ENCODE results near the gene MAP3K10.

Gene MAP3K10

DNA sequence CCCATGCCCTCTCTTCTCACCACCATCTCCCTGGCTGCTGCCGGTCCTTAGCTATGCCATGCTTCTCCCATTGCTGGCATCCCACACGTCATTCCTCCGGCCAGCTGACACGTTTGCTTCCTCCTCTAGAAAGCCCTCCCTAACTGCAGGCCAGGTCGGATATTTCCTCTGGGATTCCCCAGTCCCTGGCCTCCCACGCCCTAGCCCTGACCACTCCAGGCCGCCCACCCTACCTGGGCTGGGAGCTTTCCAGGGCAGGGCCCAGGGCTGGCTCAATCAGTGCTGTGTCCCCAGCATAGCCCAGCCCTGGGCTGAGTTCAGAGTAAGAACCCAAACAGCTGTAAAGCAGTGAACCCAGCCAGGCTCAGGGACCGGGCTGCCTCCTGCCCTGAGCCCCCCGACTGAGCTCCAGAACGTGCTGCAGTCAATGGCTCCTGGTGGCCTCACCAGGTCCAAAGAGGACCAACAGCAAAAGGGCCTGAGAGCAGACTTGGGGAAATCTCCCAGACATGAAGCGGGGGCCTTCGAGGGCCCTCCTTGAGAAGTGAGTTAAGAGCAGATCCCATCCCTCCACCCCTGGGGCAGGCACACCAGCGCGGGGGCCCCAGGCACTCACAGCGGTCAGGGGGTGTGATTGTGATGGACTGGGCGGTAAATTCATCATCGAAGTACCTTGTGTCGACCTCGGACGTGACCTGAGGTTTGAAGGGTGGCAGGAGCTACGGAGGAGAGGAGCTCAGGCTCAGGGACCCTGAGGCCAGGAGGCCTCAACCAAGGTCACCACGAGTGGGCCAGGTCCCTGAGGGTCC, 43.4 kb downstream of the MAP3K10 start:
- no peak for DNase-seq

DNA sequence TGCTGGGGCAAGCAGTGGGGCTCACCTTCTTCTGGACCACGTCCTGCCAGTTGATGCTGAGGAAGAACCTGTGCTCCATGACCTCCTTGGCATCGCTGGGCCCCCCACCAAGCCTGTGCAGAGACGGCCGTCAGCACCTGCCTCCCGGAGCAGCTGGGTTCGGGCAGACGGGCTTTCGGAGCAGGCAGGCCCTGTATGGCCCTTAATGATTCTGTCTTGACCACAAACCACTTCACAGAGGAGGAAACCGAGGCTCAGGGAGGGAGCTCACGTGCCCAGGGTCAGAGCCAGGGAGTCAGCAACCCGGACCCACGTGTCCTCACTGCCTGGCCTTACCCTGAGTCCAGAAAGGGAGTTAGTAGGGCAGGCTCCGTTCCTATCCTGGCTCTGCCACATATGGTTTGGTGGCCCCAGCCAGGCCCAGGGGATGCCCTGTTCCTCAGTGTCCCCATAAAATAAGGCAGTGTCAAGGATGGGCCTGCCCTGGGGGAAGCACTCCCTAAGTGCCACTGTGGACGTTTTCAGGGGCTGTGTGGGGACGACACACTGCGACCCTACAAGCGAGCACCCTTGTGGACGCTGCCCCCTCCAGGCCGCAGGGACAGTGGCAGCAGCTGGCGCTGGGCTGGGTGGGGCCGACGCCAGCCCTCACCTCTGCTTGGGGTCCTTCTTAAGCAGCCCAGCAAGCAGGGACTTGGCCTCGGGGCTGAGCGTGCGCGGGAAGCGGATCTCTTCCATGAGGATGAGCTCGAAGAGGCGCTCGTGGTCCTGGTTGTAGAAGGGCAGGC, 44.2 kb downstream of the MAP3K10 start:
- no peak for DNase-seq

GRCh38 chr19:40236026-40236355, 44.8 kb downstream of the MAP3K10 start:
- DNase-seq, result no peak

- no peak for DNase-seq
Measured at GRCh38 chr19:40236366-40236765, 45.1 kb downstream of the MAP3K10 start.

DNA sequence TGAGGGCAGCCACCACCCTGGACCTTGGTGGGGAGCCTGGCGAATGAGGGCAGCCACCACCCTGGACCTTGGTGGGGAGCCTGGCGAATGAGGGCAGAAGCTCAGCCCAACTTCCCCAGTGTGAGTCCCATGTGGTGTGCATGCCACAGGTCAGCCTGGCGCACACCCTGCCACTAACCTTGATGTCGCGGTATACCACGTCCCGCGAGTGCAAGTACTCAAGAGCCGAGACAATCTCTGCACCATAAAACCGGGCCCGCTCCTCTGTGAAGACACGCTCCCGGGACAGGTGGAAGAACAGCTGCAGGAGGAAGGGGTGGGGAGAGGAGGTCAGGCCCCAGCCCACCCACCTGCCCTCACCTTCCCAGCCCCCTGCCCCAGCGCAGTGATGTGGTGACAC, 46.6 kb downstream of the MAP3K10 start:
- DNase-seq, result no peak

DNA sequence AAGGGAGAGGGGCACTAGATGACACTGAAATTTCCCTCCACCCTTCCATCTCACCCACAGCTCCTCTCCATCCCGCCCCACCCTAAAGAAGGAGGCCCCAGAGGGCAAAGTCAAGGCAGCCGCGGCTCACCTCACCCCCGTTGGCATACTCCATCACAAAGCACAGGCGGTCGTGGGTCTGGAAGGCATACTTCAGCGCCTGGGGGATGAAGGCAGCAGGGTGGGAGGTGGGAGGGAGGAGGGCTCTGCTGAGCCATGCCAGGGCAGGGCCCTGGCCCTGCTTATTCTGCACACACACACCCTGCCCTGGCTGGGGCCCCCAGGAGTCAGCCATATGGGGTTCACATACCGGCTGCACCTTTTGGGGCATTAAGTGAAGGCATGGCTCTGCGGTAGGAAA, 47.5 kb downstream of the MAP3K10 start:
- no peak for DNase-seq

GRCh38 chr19:40239415-40240226, 48.4 kb downstream of the MAP3K10 start:
- no peak for DNase-seq

- DNase-seq, result no peak
Measured at GRCh38 chr19:40240332-40240731, 49.1 kb downstream of the MAP3K10 start.

- no peak for DNase-seq
Measured at GRCh38 chr19:40241125-40241808, 50.0 kb downstream of the MAP3K10 start.

DNA sequence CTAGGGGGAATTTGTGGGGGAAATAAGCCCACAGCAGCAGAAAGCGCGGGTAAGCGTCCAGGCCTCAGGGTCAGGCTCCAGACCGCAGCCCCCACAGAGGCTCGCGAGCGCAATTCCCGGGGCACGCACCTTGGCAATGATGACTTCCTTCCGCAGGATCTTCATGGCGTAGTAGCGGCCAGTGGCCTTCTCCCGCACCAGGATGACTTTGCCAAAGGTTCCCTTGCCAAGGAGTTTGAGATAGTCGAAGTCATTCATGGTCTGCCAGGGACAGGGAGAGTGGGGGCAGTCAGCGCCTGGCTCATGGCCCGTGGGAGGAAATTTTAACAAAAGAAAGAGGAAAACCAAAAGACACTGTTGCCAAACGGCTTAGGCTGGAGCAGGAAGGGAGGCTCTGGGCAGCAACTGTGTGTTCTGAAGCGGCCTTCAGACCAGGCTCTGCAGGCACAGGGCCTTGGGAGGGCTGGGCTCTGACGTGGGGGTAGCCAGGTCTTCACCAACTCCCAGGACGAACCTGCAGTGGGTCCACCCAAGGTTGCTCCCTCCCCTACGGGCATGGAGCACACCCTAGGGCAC, 50.7 kb downstream of the MAP3K10 start:
- no peak for DNase-seq

DNA sequence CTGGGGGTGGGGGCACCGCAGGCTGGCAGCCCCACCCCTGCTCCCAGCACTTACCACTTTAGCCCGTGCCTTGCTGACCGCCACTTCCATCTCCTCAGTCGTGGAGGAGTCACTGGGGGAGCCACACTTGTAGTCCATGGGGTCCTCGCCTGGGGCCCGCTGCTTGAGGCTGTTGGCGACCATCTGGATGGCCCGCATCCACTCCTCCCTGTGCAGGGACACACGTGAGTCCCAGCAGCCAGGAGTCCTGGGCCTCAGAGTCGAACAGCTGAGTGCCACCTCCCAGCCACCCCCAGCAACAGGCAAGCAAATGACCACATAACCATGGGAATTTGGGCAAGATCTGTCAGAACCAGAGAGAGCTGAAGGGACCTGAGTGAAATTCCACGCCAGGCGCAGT, 51.3 kb downstream of the MAP3K10 start:
- DNase-seq, result no peak

- no peak for DNase-seq
Measured at GRCh38 chr19:40243181-40243580, 52.0 kb downstream of the MAP3K10 start.

DNA sequence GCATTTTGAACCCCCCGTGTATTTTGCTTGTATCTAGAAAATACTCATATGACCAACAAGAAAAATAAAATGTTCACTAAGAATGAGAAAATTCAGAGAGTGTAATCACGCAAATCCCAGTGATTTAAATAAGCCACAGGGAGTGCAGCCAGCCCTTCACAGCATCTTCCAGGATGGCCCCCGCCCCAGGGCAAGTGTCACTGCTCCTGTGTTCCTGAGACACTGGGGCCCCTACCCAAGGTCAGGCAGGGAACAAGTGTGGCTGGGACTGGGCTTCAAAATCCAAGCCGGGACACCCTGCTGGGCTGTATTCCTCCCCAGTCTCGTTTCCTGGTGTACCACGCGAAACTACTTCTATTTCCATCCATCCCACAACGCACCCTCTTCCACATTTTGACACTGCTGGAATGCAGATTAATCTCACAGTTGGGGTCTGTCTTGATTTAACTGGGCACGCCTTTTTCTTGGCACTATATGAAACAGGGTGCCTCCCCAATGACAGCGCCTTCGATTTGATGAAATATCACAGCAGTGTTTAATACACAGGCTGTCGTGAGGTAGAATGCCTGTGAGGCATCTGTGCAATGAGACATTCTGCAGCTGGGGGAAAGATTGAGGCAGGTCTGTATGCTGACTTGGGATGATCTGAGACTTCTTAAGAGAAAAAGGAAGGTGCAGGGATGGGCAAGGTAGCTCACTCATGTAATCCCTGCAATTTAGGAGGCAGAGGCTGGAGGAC, 53.5 kb downstream of the MAP3K10 start:
- no peak for DNase-seq

- DNase-seq, result no peak
Measured at GRCh38 chr19:40245506-40246128, 54.4 kb downstream of the MAP3K10 start.

DNA sequence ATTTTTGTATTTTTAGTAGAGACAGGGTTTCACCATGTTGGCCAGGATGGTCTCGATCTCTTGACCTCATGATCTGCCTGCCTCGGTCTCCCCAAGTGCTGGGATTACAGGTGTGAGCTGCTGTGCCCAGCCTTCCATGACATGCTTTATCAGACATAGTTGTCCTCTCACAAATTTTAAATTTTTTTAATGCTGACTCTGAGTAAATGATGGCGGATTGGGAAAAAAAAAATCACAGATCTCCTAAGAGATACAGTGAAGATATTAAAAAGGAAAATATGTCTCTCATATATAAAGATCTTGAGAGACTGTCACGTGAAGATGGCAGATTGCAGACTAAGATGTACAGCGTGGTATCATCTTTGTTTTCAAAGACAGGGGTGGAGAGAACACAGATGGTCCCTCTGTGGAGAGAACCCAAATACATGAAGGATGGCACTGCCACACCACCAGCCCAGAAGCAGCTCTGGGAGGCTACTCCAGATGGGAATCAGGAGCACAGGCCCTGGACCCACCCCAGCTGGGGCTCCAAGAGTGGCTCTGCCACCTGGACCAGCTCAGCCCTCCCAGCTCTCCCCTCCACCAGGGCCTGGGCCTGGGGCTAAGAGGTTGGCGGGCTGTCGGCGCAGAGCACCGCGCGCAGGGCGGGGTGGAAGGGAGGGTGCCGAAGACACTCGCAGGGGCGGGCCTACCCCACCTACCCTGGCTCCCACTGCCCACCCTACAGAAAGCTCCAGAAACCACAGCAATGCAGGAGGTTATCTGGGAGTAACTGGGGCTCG, 55.3 kb downstream of the MAP3K10 start:
- DNase-seq, result no peak

- no peak for DNase-seq
Measured at GRCh38 chr19:40247178-40247577, 56.0 kb downstream of the MAP3K10 start.

- no peak for DNase-seq
Measured at GRCh38 chr19:40247735-40248262, 56.6 kb downstream of the MAP3K10 start.

DNA sequence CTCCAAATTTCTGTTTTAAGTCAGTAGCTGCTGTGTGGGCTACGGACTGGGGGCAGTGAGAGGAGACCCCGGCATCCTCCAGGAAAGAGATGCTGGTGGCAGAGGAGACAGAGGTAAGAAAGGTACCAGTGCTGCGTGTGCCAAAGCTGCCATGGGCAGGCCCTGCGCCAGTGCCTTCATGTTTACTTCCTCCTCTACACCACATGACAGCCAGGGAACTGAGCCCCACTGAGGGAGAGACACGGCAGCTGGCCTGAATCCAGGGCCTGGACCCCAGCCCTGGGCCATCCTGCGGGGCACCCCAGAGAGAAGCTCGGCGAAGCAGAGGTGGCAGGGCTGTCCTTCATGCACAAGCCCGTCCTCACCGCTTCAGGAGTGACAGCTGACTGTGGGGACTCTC, 58.0 kb downstream of the MAP3K10 start:
- DNase-seq, result no peak

DNA sequence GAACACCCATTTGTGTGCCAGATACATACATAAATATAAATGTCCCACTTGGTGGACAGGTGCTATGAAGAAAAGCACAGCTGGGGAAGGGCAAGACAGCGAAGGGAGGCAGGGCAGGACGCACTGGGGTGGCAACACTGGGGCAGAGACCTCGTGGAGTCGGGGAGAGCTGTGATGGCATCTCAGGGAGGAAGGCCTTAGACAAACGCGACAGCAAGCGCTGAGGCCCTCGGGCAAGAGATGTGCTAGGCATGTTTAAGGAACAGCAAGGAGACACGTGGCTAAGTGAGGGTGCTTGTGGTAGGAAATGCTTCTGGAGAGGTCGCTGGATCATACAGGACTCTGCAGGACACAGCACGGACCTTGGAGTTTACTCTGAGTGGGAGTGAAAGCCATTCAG, 58.6 kb downstream of the MAP3K10 start:
- DNase-seq, result no peak

- DNase-seq, result no peak
Measured at GRCh38 chr19:40251244-40251643, 60.0 kb downstream of the MAP3K10 start.
